SH-SY5Y (cell line): ENCODE data around the gene SNX19.

Experiments
- GATA2 ChIP-seq: IDR thresholded peaks from 2 replicates; pipeline ENCODE4 v1.6.1; 2011; ENCODE audit warnings: mild to moderate bottlenecking, low read depth, low read length
- GATA3 ChIP-seq: IDR thresholded peaks from 2 replicates; pipeline ENCODE4 v1.6.1; 2011; ENCODE audit warnings: low read depth, mild to moderate bottlenecking, low read length, moderate library complexity

DNA sequence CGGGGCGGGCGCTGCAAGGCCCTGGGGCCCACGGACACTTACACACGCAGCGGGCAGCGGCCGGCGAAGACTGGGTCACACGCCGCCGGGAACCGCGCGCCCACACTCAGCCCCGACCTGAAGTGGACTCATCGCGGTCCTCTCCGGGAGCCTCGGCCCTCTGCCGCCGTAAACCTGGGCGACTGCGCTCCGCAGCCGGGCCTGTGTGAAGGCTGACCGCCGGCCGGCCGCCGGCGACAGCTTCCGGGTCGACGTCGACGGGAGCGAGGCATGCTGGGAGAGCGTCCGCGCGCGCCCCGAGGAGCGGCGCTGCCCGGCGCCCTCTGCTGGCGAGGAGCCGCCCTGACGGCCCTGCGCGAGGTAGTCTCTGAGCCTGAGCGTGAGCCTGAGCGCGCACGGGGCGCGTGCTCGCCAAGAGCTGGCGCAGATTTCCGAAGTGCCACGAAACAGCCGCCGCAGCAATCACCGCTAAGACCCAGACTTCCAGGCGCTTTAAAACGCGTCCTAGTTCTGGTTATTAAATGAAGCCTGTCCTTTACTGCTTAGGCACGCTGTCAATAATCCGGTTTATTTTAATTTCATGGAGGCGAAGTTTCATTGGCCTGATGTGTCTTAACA lies at the start of gene SNX19:
- no peak for TF ChIP-seq GATA2
- TF ChIP-seq GATA3, result no peak
